ENCODE measurements around the gene CADM2. TPM values are rescaled to one million over a fixed set of nuclear protein-coding genes. Genes with fewer than 3 reads are reported as not detected.

CADM2 gene
- total RNA-seq, 1 donor from 2014 or later = 3.3 TPM

DNA sequence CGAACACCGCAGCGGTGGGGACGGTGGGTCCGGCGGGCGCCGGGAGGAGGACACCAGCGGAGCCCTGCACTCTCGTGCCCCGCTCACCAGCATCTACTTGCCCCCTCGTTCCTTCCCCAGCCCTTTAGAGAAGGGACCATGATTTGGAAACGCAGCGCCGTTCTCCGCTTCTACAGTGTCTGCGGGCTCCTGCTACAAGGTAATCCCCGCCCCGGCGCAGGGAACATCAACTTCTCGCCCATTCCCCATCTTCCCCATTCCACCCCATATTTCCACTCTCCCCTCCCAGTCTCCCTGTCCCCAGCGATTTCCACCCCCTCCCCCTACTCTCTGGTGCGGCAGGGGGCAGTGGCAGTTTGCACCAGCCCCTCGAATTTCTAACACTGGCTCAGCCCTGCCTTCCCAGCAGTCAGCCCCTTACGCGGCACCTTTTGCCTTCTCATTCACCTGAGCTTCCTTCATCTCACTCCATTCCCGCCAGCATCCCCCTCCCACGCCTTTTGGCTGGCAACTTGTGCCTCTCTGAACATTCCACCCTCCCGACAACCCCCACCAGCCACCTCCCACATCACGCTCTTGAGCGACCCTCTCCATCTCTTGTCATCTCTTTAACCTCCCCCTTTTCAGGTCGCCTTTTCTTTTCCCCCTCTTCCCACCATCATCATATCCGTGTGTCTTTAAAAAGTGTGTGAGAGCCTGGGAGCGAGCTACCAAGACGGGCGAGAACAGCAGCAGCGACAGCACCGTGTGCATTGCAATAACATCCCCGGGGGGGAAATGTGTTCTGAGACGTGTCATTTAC, 882 bp downstream of the CADM2 start:
- Mint-ChIP-seq H3K9me3 (no peaks in the 10 kb centered on the region), H3K4me3 (peak overlapping the region; percentile 78), H3K27ac (no peak overlapping the region), H3K36me3 (no peaks in the 10 kb centered on the region), H3K4me1 (peaks cover 23% of the 10 kb centered on the region), H3K27me3 (ENCODE audit: low read depth) (peaks cover 84% of the 10 kb centered on the region)
- no peak for DNase-seq (ENCODE audit: low spot score in 2 of 2, unreplicated experiment in 2 of 2)
- TF ChIP-seq, protein P1, sequence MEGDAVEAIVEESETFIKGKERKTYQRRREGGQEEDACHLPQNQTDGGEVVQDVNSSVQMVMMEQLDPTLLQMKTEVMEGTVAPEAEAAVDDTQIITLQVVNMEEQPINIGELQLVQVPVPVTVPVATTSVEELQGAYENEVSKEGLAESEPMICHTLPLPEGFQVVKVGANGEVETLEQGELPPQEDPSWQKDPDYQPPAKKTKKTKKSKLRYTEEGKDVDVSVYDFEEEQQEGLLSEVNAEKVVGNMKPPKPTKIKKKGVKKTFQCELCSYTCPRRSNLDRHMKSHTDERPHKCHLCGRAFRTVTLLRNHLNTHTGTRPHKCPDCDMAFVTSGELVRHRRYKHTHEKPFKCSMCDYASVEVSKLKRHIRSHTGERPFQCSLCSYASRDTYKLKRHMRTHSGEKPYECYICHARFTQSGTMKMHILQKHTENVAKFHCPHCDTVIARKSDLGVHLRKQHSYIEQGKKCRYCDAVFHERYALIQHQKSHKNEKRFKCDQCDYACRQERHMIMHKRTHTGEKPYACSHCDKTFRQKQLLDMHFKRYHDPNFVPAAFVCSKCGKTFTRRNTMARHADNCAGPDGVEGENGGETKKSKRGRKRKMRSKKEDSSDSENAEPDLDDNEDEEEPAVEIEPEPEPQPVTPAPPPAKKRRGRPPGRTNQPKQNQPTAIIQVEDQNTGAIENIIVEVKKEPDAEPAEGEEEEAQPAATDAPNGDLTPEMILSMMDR (IDR thresholded peaks at IDR 0.05; ENCODE audit: unreplicated experiment) = no peak

DNA sequence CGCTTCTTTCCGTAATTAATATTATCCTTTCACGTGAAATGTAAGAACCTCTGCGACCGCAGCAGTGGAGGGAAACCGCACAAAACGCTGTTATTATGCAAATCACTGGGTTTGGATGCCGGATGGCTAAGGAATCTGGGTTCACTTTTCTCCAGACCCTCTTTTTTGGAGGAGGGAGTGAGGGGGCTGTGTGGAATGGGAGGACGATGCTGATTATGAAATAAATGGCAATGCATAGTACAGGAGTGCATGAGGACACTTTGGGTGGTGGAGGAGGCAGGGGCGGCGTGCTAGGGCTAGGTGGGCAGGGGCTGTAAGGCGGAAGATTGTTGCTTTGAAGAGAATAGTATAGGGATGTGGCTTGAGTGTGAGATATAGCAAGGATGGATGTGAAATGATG, 1.8 kb downstream of the CADM2 start:
- TF ChIP-seq, protein P1 (IDR thresholded peaks at IDR 0.05; ENCODE audit: unreplicated experiment) = no peak
- H3K27ac Mint-ChIP-seq = no peak overlapping the region
- no peak for DNase-seq (ENCODE audit: low spot score in 2 of 2, unreplicated experiment in 2 of 2)
- H3K9me3 Mint-ChIP-seq = no peaks in the 10 kb centered on the region
- H3K4me1 Mint-ChIP-seq = peaks cover 23% of the 10 kb centered on the region
- no peaks in the 10 kb centered on the region for H3K36me3 Mint-ChIP-seq
- H3K4me3 Mint-ChIP-seq = peak overlapping the region; percentile 15
- peaks cover 84% of the 10 kb centered on the region for H3K27me3 Mint-ChIP-seq (ENCODE audit: low read depth)

DNA sequence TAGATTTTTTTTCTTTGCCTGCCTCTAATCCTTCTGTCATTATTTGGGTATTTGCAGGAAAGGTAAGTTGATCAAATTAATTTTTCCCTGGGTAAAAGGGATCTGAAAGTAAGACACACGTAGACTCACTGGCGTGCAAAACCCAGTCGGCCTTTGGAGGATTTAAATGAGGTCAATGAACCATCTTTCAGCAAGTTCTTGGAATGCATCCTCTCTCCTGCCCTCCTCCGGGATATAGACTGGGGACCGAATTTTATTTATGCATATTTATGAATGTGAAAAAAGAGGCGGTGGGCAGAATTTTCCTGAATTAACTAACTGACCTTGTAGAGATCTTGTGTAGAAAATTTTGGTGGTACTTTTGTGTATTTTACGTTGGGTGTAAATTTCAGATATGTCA, 2.2 kb downstream of the CADM2 start:
- Mint-ChIP-seq H3K9me3 (no peaks in the 10 kb centered on the region), H3K27ac (no peak overlapping the region), H3K4me3 (peak overlapping the region; percentile 15), H3K4me1 (peaks cover 23% of the 10 kb centered on the region), H3K36me3 (no peaks in the 10 kb centered on the region), H3K27me3 (ENCODE audit: low read depth) (peaks cover 82% of the 10 kb centered on the region)
- no peak for DNase-seq (ENCODE audit: low spot score in 2 of 2, unreplicated experiment in 2 of 2)
- TF ChIP-seq, protein P1 (IDR thresholded peaks at IDR 0.05; ENCODE audit: unreplicated experiment) = no peak

DNA sequence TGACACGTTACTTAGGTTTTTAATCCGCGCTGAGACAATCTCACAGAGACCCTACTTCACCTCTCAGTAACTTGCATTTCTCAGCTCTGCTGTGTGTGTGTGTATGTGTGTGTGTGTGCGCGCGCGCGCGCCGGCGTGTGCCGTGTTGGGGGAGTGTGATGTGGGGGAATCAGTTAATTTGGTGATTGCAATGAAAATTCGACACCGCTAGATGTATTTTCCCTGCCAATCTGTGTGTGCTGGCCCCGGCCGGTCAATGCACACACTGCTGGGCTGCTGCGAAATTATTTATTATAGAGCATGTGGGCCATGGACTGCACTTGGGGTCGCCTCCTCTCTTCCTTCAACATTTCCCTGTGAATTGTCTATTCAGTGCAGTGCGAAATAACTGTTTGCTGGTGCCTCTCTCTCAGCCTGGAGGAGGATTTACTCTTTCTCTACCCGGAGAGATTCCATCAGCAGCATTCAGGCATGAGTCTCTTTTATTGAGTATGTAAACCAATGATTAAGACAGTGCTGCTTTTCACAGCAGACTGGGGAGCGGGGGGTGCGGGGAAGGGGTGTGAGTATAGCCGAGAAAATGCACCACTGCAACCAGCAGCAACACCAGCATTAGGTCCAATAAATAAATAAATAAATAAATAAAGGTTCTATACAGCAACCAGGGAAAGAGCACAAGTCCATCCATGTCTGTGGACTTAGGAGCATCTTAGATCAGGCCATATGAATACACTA, 2.9 kb downstream of the CADM2 start:
- TF ChIP-seq, protein P1 (IDR thresholded peaks at IDR 0.05; ENCODE audit: unreplicated experiment) = no peak
- H3K27me3 Mint-ChIP-seq (ENCODE audit: low read depth) = peaks cover 76% of the 10 kb centered on the region
- peaks cover 23% of the 10 kb centered on the region for H3K4me1 Mint-ChIP-seq
- DNase-seq (ENCODE audit: low spot score in 2 of 2, unreplicated experiment in 2 of 2) = no peak
- H3K27ac Mint-ChIP-seq = no peak overlapping the region
- H3K36me3 Mint-ChIP-seq = no peaks in the 10 kb centered on the region
- peak overlapping the region; percentile 9 for H3K4me3 Mint-ChIP-seq
- H3K9me3 Mint-ChIP-seq = no peaks in the 10 kb centered on the region

DNA sequence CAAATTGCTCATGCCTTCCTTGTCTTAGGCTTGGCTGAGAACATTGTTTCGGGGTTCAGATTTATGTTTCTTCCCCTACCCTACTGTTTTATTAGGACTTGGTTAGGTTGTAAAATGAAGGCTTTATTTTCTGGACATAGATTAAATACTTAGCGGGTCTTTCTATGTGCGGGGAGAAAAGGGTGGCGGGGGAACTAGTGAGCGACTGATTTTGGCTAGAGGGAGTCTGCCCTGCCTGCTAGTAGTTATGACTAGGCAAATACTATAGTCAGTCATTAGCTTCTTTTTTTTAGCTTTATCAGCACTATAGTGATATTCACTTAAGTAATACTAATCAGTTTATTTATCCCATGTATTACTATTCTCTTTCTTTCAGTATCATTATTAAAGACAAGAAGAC, 3.6 kb downstream of the CADM2 start:
- Mint-ChIP-seq H3K9me3 (no peaks in the 10 kb centered on the region), H3K4me3 (no peak overlapping the region), H3K27ac (no peak overlapping the region), H3K27me3 (ENCODE audit: low read depth) (peaks cover 70% of the 10 kb centered on the region), H3K36me3 (no peaks in the 10 kb centered on the region), H3K4me1 (peaks cover 23% of the 10 kb centered on the region)
- TF ChIP-seq, protein P1 (IDR thresholded peaks at IDR 0.05; ENCODE audit: unreplicated experiment) = no peak
- no peak for DNase-seq (ENCODE audit: low spot score in 2 of 2, unreplicated experiment in 2 of 2)
